ENCODE data around the gene FAM174B. TPM values are rescaled to one million over a fixed set of nuclear protein-coding genes. Genes with fewer than 3 reads are reported as not detected.

FAM174B gene
- total RNA-seq, 1 donor from 2014 or later: 18.9 TPM

GRCh38 chr15:92633418-92633817, 22.2 kb downstream of the FAM174B start:
- no peak for DNase-seq (ENCODE audit: low read depth)
- no peaks in the 10 kb centered on the region for H3K27me3 ChIP-seq (ENCODE audit: control insufficient read depth, insufficient read depth, low read length)
- H3K36me3 ChIP-seq (ENCODE audit: control insufficient read depth, insufficient read depth, low read length): no peaks in the 10 kb centered on the region
- no peak for TF ChIP-seq CTCF (IDR thresholded peaks at IDR 0.05; ENCODE audit: insufficient read depth, low read length, poor library complexity, severe bottlenecking)
- no peak overlapping the region for H3K4me3 ChIP-seq (ENCODE audit: low read depth, low read length)

- DNase-seq (ENCODE audit: low read depth): no peak
- no peak overlapping the region for H3K4me3 ChIP-seq (ENCODE audit: low read depth, low read length)
- no peaks in the 10 kb centered on the region for H3K36me3 ChIP-seq (ENCODE audit: control insufficient read depth, insufficient read depth, low read length)
- no peaks in the 10 kb centered on the region for H3K27me3 ChIP-seq (ENCODE audit: control insufficient read depth, insufficient read depth, low read length)
- TF ChIP-seq CTCF (IDR thresholded peaks at IDR 0.05; ENCODE audit: insufficient read depth, low read length, poor library complexity, severe bottlenecking): no peak
Observed at GRCh38 chr15:92633001-92633400, 22.6 kb downstream of the FAM174B start.

- TF ChIP-seq CTCF (IDR thresholded peaks at IDR 0.05; ENCODE audit: insufficient read depth, low read length, poor library complexity, severe bottlenecking): no peak
- DNase-seq (ENCODE audit: low read depth): no peak
- no peak overlapping the region for H3K4me3 ChIP-seq (ENCODE audit: low read depth, low read length)
- H3K36me3 ChIP-seq (ENCODE audit: control insufficient read depth, insufficient read depth, low read length): no peaks in the 10 kb centered on the region
- no peaks in the 10 kb centered on the region for H3K27me3 ChIP-seq (ENCODE audit: control insufficient read depth, insufficient read depth, low read length)
Observed at GRCh38 chr15:92631721-92632120, 23.9 kb downstream of the FAM174B start.

GRCh38 chr15:92629975-92630626, 25.5 kb downstream of the FAM174B start:
- H3K36me3 ChIP-seq (ENCODE audit: control insufficient read depth, insufficient read depth, low read length): no peaks in the 10 kb centered on the region
- no peak overlapping the region for H3K4me3 ChIP-seq (ENCODE audit: low read depth, low read length)
- no peak for DNase-seq (ENCODE audit: low read depth)
- TF ChIP-seq CTCF (IDR thresholded peaks at IDR 0.05; ENCODE audit: insufficient read depth, low read length, poor library complexity, severe bottlenecking): no peak
- H3K27me3 ChIP-seq (ENCODE audit: control insufficient read depth, insufficient read depth, low read length): no peaks in the 10 kb centered on the region

GRCh38 chr15:92629276-92629974, 26.1 kb downstream of the FAM174B start:
- no peaks in the 10 kb centered on the region for H3K36me3 ChIP-seq (ENCODE audit: control insufficient read depth, insufficient read depth, low read length)
- no peak for DNase-seq (ENCODE audit: low read depth)
- H3K27me3 ChIP-seq (ENCODE audit: control insufficient read depth, insufficient read depth, low read length): no peaks in the 10 kb centered on the region
- no peak for TF ChIP-seq CTCF (IDR thresholded peaks at IDR 0.05; ENCODE audit: insufficient read depth, low read length, poor library complexity, severe bottlenecking)
- no peak overlapping the region for H3K4me3 ChIP-seq (ENCODE audit: low read depth, low read length)
